A549 (cell line): Measurements from ENCODE around the gene DPRX.

ENCODE experiments used
- CTCF ChIP-seq: fragments of >200 bp; sonication (Bioruptor Twin); formaldehyde crosslinking; IDR thresholded peaks from 3 replicates; pipeline ENCODE4 v1.5.1; 2016
- FOSL2 ChIP-seq, 2 experiments: fragments of 450-650 bp in 1 of 2; fragments of >200 bp in 1 of 2; sonication (Bioruptor Twin) in 1 of 2; formaldehyde crosslinking; IDR thresholded peaks; 2 replicates each; pipeline versions ENCODE4 v1.5.0 to v1.6.1; 2016 to 2020; ENCODE audit warnings: mild to moderate bottlenecking in 1 of 2, moderate library complexity in 1 of 2
- POLR2A ChIP-seq: IDR thresholded peaks from 2 replicates; pipeline ENCODE4 v1.6.1; 2012; ENCODE audit warnings: mild to moderate bottlenecking, low read length
- SMC3 ChIP-seq: fragments of >200 bp; sonication (Bioruptor Twin); formaldehyde crosslinking; IDR thresholded peaks from 3 replicates; pipeline ENCODE4 v1.6.1; 2018; ENCODE audit warnings: inconsistent platforms
- USF2 ChIP-seq: fragments of 450-650 bp; IDR thresholded peaks from 2 replicates; pipeline ENCODE4 v1.6.1; 2014; ENCODE audit warnings: antibody characterized with exemption

DNA sequence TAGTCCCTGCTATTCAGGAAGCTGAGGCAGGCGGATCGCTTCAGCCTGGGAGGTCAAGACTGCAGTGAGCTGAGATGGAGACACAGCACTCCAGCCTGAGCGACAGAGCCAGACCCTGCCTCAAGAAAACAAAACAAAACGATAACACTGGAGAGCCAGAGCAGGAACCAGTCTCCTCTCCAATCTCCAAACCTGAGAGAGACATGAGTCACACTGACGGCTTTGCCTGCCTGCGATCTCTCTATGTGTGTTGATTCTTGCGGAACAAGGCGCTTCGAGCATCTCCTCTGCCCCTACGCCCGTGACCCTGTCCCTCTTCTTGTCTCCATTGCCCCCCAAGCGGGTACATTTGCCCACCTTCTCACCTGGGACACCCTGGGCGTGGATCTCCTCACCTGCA lies 15.6 kb downstream of the DPRX start:
- TF ChIP-seq SMC3 (no peak), POLR2A (no peak), CTCF (no peak), USF2 (no peak), FOSL2 (IDR thresholded peaks at IDR 0.05) (no peak), FOSL2 (CRISPR knock-in tag; IDR thresholded peaks at IDR 0.05) (no peak)
